ENCODE data around the gene P2RX6.
A peak's percentile ranks its signal among the peaks of the same experiment; 100 is the strongest.
"Not testable (repeated sequence)": the region's sequence is repeated elsewhere in the genome, so short reads cannot be mapped to it uniquely, and the experiment has no call there.

P2RX6 gene

GRCh38 chr22:20995329-20996030 lies 19.5 kb upstream of the P2RX6 start:
- FAIRE-seq = no peak

GRCh38 chr22:20996031-20996410 lies 18.9 kb upstream of the P2RX6 start:
- no peak for FAIRE-seq

- FAIRE-seq = no peak
Measured at GRCh38 chr22:20996598-20997535, 18.1 kb upstream of the P2RX6 start.

GRCh38 chr22:20997536-20998257 lies 17.3 kb upstream of the P2RX6 start:
- FAIRE-seq = no peak

GRCh38 chr22:20998411-20999336 lies 16.3 kb upstream of the P2RX6 start:
- FAIRE-seq = no peak

- FAIRE-seq = no peak
Measured at GRCh38 chr22:20999350-21000206, 15.4 kb upstream of the P2RX6 start.

- no peak for FAIRE-seq
Measured at GRCh38 chr22:21000207-21000986, 14.6 kb upstream of the P2RX6 start.

GRCh38 chr22:21000987-21001600 lies 13.9 kb upstream of the P2RX6 start:
- no peak for FAIRE-seq

GRCh38 chr22:21001601-21002325 lies 13.2 kb upstream of the P2RX6 start, which contains the start of gene THAP7:
THAP7 (minus strand) TSS chr22:21002118; CDS start chr22:21001911, 207 bp downstream.
- peak; percentile 81 for FAIRE-seq

GRCh38 chr22:21003782-21004181 lies 11.2 kb upstream of the P2RX6 start:
- no peak for FAIRE-seq

GRCh38 chr22:21009208-21009607 lies 5.8 kb upstream of the P2RX6 start:
- FAIRE-seq = not testable (repeated sequence)

- FAIRE-seq = no peak
Measured at GRCh38 chr22:21009638-21010425, 5.1 kb upstream of the P2RX6 start.

- no peak for FAIRE-seq
Measured at GRCh38 chr22:21010426-21011113, 4.4 kb upstream of the P2RX6 start.

- no peak for FAIRE-seq
Measured at GRCh38 chr22:21012446-21013407, 2.2 kb upstream of the P2RX6 start.

GRCh38 chr22:21013657-21014201 lies 1.2 kb upstream of the P2RX6 start:
- no peak for FAIRE-seq

GRCh38 chr22:21014202-21014725 lies 701 bp upstream of the P2RX6 start:
- peak; percentile 95 for FAIRE-seq

Measured in endometrium (tissue), 2 donors.